ENCODE measurements around the gene LCP2. TPM values are rescaled to one million over a fixed set of nuclear protein-coding genes. Genes with fewer than 3 reads are reported as not detected.
"Not testable (repeated sequence)": the region's sequence is repeated elsewhere in the genome, so short reads cannot be mapped to it uniquely, and the experiment has no call there.

LCP2 gene
- total RNA-seq, 1 donor from 2014 or later, result not detected

DNA sequence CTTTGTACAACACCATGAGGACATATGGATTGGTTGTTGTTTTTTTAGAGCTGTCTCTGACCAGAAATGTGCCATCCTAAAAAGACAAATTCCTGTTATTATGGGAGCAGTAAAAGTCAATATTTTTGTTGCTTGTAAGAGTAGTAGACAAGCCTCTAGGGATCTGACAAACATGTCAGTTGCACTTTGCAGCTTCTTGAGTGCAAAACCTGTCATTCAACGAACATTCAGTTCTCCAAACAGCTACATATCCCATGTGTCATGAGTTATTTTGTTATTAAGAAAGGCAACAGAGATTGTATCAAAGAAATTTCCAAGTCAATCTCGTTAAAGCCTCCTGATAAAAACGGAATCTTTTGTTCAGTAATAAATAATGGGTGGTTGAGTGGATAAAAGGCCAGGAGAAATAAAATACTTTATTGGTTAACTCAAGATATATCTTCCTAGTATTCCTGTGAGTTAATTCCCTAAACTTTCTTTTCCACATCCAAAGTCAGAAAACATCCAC lies 46.7 kb downstream of the LCP2 start:
- TF ChIP-seq, protein P1, sequence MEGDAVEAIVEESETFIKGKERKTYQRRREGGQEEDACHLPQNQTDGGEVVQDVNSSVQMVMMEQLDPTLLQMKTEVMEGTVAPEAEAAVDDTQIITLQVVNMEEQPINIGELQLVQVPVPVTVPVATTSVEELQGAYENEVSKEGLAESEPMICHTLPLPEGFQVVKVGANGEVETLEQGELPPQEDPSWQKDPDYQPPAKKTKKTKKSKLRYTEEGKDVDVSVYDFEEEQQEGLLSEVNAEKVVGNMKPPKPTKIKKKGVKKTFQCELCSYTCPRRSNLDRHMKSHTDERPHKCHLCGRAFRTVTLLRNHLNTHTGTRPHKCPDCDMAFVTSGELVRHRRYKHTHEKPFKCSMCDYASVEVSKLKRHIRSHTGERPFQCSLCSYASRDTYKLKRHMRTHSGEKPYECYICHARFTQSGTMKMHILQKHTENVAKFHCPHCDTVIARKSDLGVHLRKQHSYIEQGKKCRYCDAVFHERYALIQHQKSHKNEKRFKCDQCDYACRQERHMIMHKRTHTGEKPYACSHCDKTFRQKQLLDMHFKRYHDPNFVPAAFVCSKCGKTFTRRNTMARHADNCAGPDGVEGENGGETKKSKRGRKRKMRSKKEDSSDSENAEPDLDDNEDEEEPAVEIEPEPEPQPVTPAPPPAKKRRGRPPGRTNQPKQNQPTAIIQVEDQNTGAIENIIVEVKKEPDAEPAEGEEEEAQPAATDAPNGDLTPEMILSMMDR (conservative IDR thresholded peaks at IDR 0.05), result no peak
- Mint-ChIP-seq H3K4me1 (ENCODE audit: unreplicated experiment) (peaks cover 29% of the 10 kb centered on the region), H3K4me3 (no peak overlapping the region), H3K9me3 (no peaks in the 10 kb centered on the region), H3K27me3 (peaks cover 37% of the 10 kb centered on the region), H3K36me3 (no peaks in the 10 kb centered on the region), H3K27ac (no peak overlapping the region)
- DNase-seq (ENCODE audit: extremely low spot score, unreplicated experiment), result no peak

DNA sequence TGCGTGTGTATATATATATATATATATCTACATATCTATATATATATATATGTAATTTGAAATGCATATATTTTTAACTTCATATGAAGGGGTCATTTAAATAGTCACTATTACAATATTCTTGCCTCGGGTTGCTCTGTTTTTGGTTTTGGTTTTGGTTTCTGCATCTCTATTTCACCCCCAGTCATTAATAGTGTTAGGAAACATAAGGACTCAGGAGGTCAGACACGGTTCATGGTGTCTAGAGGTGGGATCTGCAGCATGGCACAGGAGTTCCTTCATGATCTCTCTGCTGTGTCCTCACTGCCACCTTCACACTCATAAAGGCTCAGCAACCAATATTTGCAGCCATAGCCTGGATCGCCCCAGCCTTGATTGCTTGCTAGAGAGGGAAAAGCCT lies 48.2 kb downstream of the LCP2 start:
- peaks cover 32% of the 10 kb centered on the region for H3K27me3 Mint-ChIP-seq
- TF ChIP-seq, protein P1 (conservative IDR thresholded peaks at IDR 0.05), result no peak
- no peak overlapping the region for H3K4me3 Mint-ChIP-seq
- H3K9me3 Mint-ChIP-seq, result no peaks in the 10 kb centered on the region
- H3K4me1 Mint-ChIP-seq (ENCODE audit: unreplicated experiment), result peaks cover 29% of the 10 kb centered on the region
- DNase-seq (ENCODE audit: extremely low spot score, unreplicated experiment), result no peak
- no peaks in the 10 kb centered on the region for H3K36me3 Mint-ChIP-seq
- H3K27ac Mint-ChIP-seq, result no peak overlapping the region

DNA sequence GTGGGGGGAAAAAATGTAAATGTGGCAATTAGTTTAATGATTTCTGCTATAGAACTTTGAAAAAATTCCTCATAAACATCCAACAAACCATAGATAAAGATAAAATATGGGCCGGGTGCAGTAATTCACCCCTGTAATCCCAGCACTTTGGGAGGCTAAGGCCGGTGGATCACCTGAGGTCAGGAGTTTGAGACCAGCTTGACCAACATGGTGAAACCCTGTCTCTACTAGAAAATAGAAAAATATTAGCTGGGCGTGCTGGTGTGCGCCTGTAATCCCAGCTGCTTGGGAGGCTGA lies 48.7 kb downstream of the LCP2 start:
- peaks cover 27% of the 10 kb centered on the region for H3K27me3 Mint-ChIP-seq
- not testable (repeated sequence) for H3K4me3 Mint-ChIP-seq; DNase-seq (ENCODE audit: extremely low spot score, unreplicated experiment); H3K9me3 Mint-ChIP-seq; H3K27ac Mint-ChIP-seq; H3K36me3 Mint-ChIP-seq
- H3K4me1 Mint-ChIP-seq (ENCODE audit: unreplicated experiment), result peaks cover 29% of the 10 kb centered on the region

DNA sequence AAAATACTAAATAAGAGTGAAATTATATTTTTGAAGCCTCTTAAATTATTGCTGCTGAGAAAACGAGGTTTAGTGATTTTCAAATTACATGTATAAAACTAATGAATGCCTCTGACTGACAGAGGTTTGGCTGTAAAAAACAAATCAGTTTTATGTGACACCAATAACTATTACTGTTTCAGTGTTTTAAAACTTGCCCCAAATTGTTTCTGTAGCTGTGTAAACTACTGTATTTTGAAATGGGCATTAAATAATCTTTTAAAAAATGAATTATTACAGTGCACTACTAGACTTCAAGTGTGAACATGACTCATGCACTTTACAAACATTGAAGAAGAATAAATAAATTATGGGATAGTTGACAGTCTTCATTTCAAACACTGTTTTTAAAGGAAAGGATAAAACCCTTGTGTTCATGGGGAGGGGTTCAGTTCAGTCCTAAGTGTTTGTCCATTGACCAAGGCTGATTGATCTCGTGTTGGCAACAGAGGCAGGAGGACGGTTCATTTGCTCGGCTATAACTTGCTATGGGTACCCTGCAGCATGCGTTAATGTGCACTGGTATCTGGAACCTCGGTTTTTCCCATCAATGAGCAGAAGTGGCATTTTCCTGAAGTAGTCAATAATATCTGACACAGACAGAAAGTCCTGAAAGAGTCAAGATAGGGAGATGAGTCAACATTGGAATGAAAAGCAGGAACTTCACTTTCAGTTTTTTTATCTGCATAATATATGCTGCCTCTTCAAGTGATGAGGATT lies 49.2 kb downstream of the LCP2 start:
- Mint-ChIP-seq H3K9me3 (no peaks in the 10 kb centered on the region), H3K27me3 (peaks cover 25% of the 10 kb centered on the region), H3K36me3 (no peaks in the 10 kb centered on the region), H3K4me3 (no peak overlapping the region), H3K4me1 (ENCODE audit: unreplicated experiment) (peaks cover 29% of the 10 kb centered on the region), H3K27ac (no peak overlapping the region)
- TF ChIP-seq, protein P1 (conservative IDR thresholded peaks at IDR 0.05), result no peak
- DNase-seq (ENCODE audit: extremely low spot score, unreplicated experiment), result no peak

DNA sequence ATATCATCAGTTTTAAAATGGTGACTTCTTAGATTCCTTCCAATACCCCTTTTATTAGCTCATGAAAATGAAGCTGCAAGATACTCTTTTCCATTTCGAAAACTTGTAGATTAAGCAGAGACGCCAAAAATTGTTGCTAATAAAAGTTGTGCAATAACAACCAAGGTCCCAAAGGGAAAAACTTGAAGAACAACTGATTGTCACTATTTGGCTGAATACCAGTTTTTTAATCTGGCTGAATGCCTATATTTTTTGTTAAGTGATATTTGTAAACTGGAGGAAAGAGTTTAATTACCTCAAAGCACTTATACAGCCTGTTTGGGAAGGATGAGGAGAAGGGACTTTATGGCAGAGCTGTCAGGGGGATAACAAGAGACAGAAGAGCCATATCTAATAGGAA lies 50.2 kb downstream of the LCP2 start:
- peaks cover 29% of the 10 kb centered on the region for H3K4me1 Mint-ChIP-seq (ENCODE audit: unreplicated experiment)
- H3K9me3 Mint-ChIP-seq, result no peaks in the 10 kb centered on the region
- H3K27ac Mint-ChIP-seq, result no peak overlapping the region

More for the DNA sequence above, 50.2 kb downstream of the LCP2 start:
- Mint-ChIP-seq H3K4me3 (no peak overlapping the region), H3K27me3 (peaks cover 22% of the 10 kb centered on the region), H3K36me3 (no peaks in the 10 kb centered on the region)
- TF ChIP-seq, protein P1 (conservative IDR thresholded peaks at IDR 0.05), result no peak
- DNase-seq (ENCODE audit: extremely low spot score, unreplicated experiment), result no peak

All from type B pancreatic cell (in vitro differentiated cells).